ENCODE measurements around the gene AGBL1. TPM values are rescaled to one million over a fixed set of nuclear protein-coding genes. Genes with fewer than 3 reads are reported as not detected.

AGBL1 gene
- total RNA-seq, 1 experiment from 2014 or later = not detected

DNA sequence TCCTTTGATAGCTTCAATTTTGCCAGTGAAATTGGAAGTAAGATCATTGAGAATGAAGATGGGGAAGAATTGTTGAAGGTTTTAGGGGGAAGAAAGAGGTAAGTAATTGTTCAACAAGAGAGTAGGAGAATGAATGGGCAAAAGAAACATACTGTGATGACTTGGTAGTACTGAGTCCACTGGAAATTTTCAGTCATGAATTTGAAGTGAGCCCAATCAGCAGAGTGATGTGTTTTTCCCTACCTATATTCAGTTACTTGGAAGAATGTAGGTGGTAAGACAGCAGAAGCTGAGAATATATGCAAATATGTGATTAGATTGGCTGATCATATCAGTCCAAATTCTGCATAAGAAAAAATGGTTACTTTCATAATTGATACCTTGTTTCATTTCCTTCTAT lies 569.6 kb downstream of the AGBL1 start:
- ChIA-PET CTCF (no interaction called here), POLR2A (ENCODE audit: low non-redundant PET) (no interaction called here)
- no peak for DNase-seq (ENCODE audit: low spot score)
- Histone ChIP-seq H3K27me3 (replicated peaks; ENCODE audit: insufficient read depth, low read depth, low read length, poor library complexity) (no peaks in the 10 kb centered on the region), H3K9me3 (ENCODE audit: low read depth, low read length, poor library complexity, severe bottlenecking) (peaks cover 19% of the 10 kb centered on the region), H3K27ac (ENCODE audit: low read depth, low read length, poor library complexity, severe bottlenecking) (no peak overlapping the region), H3K4me3 (ENCODE audit: low read depth, low read length, poor library complexity, severe bottlenecking) (no peak overlapping the region), H3K4me1 (ENCODE audit: insufficient read depth, low read length, poor library complexity, severe bottlenecking) (no peaks in the 10 kb centered on the region), H3K36me3 (ENCODE audit: insufficient read depth, low read length, poor library complexity, severe bottlenecking) (no peaks in the 10 kb centered on the region)
- TF ChIP-seq, protein P1, sequence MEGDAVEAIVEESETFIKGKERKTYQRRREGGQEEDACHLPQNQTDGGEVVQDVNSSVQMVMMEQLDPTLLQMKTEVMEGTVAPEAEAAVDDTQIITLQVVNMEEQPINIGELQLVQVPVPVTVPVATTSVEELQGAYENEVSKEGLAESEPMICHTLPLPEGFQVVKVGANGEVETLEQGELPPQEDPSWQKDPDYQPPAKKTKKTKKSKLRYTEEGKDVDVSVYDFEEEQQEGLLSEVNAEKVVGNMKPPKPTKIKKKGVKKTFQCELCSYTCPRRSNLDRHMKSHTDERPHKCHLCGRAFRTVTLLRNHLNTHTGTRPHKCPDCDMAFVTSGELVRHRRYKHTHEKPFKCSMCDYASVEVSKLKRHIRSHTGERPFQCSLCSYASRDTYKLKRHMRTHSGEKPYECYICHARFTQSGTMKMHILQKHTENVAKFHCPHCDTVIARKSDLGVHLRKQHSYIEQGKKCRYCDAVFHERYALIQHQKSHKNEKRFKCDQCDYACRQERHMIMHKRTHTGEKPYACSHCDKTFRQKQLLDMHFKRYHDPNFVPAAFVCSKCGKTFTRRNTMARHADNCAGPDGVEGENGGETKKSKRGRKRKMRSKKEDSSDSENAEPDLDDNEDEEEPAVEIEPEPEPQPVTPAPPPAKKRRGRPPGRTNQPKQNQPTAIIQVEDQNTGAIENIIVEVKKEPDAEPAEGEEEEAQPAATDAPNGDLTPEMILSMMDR (conservative IDR thresholded peaks at IDR 0.05; ENCODE audit: low read depth, low read length) = no peak
- no peak for TF ChIP-seq EZH2 (IDR thresholded peaks at IDR 0.05; ENCODE audit: borderline replicate concordance, low read depth, low read length, poor library complexity, severe bottlenecking)
- no TSS peak for BruUV-seq (replicated peaks)
- intact Hi-C loops (cut with micrococcal nuclease; ENCODE audit: unreplicated experiment) = no loop called here

DNA sequence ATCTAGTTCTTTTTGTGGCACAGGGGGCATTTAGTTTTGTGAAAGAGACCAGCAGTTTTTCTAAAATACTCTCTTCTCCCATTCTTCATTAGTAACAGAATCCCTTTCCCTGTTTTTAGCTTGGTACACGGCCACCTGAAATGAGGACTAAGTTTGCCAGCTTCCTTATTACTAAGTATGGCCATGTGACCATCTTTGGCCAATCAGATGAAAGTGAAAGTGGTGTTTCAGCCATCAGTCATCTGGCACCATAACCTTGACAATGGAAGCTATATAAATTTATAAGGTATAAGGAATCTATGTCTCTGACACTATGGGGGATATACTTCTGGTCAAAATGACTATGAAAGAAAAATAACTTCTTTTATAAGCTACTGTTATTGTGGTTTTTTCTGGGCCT lies 570.4 kb downstream of the AGBL1 start:
- DNase-seq (ENCODE audit: low spot score) = peak; percentile 4
- ChIA-PET CTCF (no interaction called here), POLR2A (ENCODE audit: low non-redundant PET) (no interaction called here)
- H3K4me1 ChIP-seq (ENCODE audit: insufficient read depth, low read length, poor library complexity, severe bottlenecking) = no peaks in the 10 kb centered on the region
- H3K27ac ChIP-seq (ENCODE audit: low read depth, low read length, poor library complexity, severe bottlenecking) = no peak overlapping the region
- H3K27me3 ChIP-seq (replicated peaks; ENCODE audit: insufficient read depth, low read depth, low read length, poor library complexity) = no peaks in the 10 kb centered on the region
- H3K4me3 ChIP-seq (ENCODE audit: low read depth, low read length, poor library complexity, severe bottlenecking) = no peak overlapping the region
- TF ChIP-seq EZH2 (IDR thresholded peaks at IDR 0.05; ENCODE audit: borderline replicate concordance, low read depth, low read length, poor library complexity, severe bottlenecking) = no peak
- TF ChIP-seq, protein P1 (conservative IDR thresholded peaks at IDR 0.05; ENCODE audit: low read depth, low read length) = no peak
- intact Hi-C loops (cut with micrococcal nuclease; ENCODE audit: unreplicated experiment) = no loop called here
- BruUV-seq (replicated peaks) = no TSS peak
- peaks cover 19% of the 10 kb centered on the region for H3K9me3 ChIP-seq (ENCODE audit: low read depth, low read length, poor library complexity, severe bottlenecking)
- H3K36me3 ChIP-seq (ENCODE audit: insufficient read depth, low read length, poor library complexity, severe bottlenecking) = no peaks in the 10 kb centered on the region

DNA sequence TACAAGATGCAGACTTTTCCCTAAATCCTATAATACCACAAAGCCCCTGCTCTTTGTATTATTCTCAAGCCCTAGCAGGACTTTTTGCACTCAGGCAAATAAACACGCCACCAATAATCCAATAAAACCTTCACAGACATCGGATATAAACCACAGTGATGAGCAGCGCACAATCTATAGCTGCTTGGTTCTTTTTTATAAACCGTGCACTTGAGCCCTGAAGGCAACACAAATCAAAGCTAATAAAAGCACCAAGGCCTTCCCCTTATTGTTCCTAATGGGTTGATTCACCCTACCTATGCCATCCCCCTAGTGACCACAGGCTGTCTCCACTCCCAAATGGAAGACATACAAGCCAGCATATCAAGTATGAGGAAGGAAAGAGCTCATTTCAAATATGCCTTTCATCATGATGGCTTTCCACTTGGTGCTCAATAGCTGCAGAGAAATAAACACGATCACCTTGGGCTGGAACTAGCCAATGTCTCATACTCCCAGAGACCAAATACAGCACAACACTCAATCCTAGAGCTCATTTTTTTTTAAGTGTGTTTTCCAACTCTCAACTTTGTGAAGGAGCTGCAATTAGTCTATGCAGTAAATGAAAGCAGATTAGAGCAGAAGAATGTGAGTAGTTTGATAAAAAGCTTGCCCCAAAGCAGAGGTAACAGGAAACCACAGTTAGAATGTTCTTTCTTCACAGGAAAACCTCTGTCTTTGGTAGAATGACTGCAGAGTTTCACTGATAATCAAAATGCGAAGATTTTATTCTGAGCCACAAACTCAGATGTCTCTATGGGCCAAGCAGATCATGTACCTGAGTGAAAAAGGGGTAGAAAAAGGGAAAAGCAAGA lies 573.9 kb downstream of the AGBL1 start:
- no peak overlapping the region for H3K27ac ChIP-seq (ENCODE audit: low read depth, low read length, poor library complexity, severe bottlenecking)
- peaks cover 16% of the 10 kb centered on the region for H3K9me3 ChIP-seq (ENCODE audit: low read depth, low read length, poor library complexity, severe bottlenecking)
- no peaks in the 10 kb centered on the region for H3K4me1 ChIP-seq (ENCODE audit: insufficient read depth, low read length, poor library complexity, severe bottlenecking)
- no peaks in the 10 kb centered on the region for H3K36me3 ChIP-seq (ENCODE audit: insufficient read depth, low read length, poor library complexity, severe bottlenecking)
- TF ChIP-seq, protein P1 (conservative IDR thresholded peaks at IDR 0.05; ENCODE audit: low read depth, low read length) = no peak
- no peak for TF ChIP-seq EZH2 (IDR thresholded peaks at IDR 0.05; ENCODE audit: borderline replicate concordance, low read depth, low read length, poor library complexity, severe bottlenecking)
- no peak overlapping the region for H3K4me3 ChIP-seq (ENCODE audit: low read depth, low read length, poor library complexity, severe bottlenecking)
- ChIA-PET CTCF (no interaction called here), POLR2A (ENCODE audit: low non-redundant PET) (no interaction called here)
- BruUV-seq (replicated peaks) = no TSS peak
- no peaks in the 10 kb centered on the region for H3K27me3 ChIP-seq (replicated peaks; ENCODE audit: insufficient read depth, low read depth, low read length, poor library complexity)
- intact Hi-C loops (cut with micrococcal nuclease; ENCODE audit: unreplicated experiment) = no loop called here
- no peak for DNase-seq (ENCODE audit: low spot score)
